OCI-LY1 (cell line): Measurements from ENCODE around the gene POP7.

ENCODE experiments used
- H2AFZ ChIP-seq: fragments of 200-600 bp; sonication (generic), shearing (Covaris generic); 2 replicates; pipeline ENCODE4 v1.6.0; 2014; ENCODE audit warnings: antibody characterized with exemption, mild to moderate bottlenecking, low read length
- H3F3A ChIP-seq: fragments of 200-600 bp; sonication (generic), shearing (Covaris generic); 2 replicates; pipeline ENCODE4 v1.6.0; 2014; ENCODE audit warnings: mild to moderate bottlenecking, antibody characterized with exemption, low read length, moderate library complexity; ENCODE audit not compliant: insufficient read depth
- H3K27ac ChIP-seq: fragments of 200-600 bp; sonication (generic); 2 replicates; pipeline ENCODE4 v1.5.1; 2014; ENCODE audit warnings: low read length, mixed run types, mild to moderate bottlenecking, low read depth; ENCODE audit not compliant: poor library complexity, severe bottlenecking
- H3K27me3 ChIP-seq: fragments of 200-600 bp; sonication (generic); 2 replicates; pipeline ENCODE4 v1.6.0; 2014; ENCODE audit warnings: antibody characterized with exemption, mild to moderate bottlenecking, low read length, moderate library complexity; ENCODE audit not compliant: insufficient read depth
- H3K36me3 ChIP-seq: fragments of 200-600 bp; sonication (generic); 2 replicates; pipeline ENCODE4 v1.6.1; 2014; ENCODE audit warnings: mild to moderate bottlenecking, antibody characterized with exemption, low read length, moderate library complexity, mixed read lengths; ENCODE audit not compliant: insufficient read depth
- H3K4me1 ChIP-seq: fragments of 200-600 bp; sonication (generic); 2 replicates; pipeline ENCODE4 v1.5.1; 2014; ENCODE audit warnings: mild to moderate bottlenecking, low read length, moderate library complexity; ENCODE audit not compliant: insufficient read depth, severe bottlenecking
- H3K4me2 ChIP-seq: fragments of 200-600 bp; sonication (generic), shearing (Covaris generic); 2 replicates; pipeline ENCODE4 v1.6.1; 2014; ENCODE audit warnings: low read length
- H3K4me3 ChIP-seq: fragments of 200-600 bp; sonication (generic); 2 replicates; pipeline ENCODE4 v1.5.1; 2014; ENCODE audit warnings: low read length, low read depth, mild to moderate bottlenecking, mixed read lengths; ENCODE audit not compliant: poor library complexity, severe bottlenecking
- H3K79me2 ChIP-seq: fragments of 200-600 bp; shearing (Covaris generic); 2 replicates; pipeline ENCODE4 v1.6.1; 2016; ENCODE audit warnings: mixed run types, low read length, mixed read lengths; ENCODE audit not compliant: insufficient read depth
- H3K9ac ChIP-seq: fragments of 200-600 bp; sonication (generic), shearing (Covaris generic); 2 replicates; pipeline ENCODE4 v1.6.1; 2014; ENCODE audit warnings: mild to moderate bottlenecking, low read length, mixed read lengths
- H3K9me2 ChIP-seq: fragments of 200-600 bp; sonication (generic), shearing (Covaris generic); 2 replicates; pipeline ENCODE4 v1.6.1; 2014; ENCODE audit warnings: low read depth, mild to moderate bottlenecking, low read length, mixed read lengths
- H3K9me3 ChIP-seq: fragments of 200-600 bp; shearing (Covaris generic); 2 replicates; pipeline ENCODE4 v1.6.1; 2014; ENCODE audit warnings: low read length, mixed read lengths
- H4K20me1 ChIP-seq: fragments of 200-600 bp; sonication (generic), shearing (Covaris generic); 2 replicates; pipeline ENCODE4 v1.6.0; 2016; ENCODE audit warnings: mild to moderate bottlenecking, low read length; ENCODE audit not compliant: insufficient read depth
- CTCF ChIP-seq: fragments of 200-600 bp; sonication (generic), shearing (Covaris generic); IDR thresholded peaks from 2 replicates; pipeline ENCODE4 v1.5.1; 2017; ENCODE audit warnings: mild to moderate bottlenecking, antibody characterized with exemption, low read length, moderate library complexity, mixed read lengths
- EZH2 ChIP-seq: fragments of 200-600 bp; sonication (generic), shearing (Covaris generic); IDR thresholded peaks from 2 replicates; pipeline ENCODE4 v1.8.0; 2017; ENCODE audit warnings: borderline replicate concordance, mixed run types, mild to moderate bottlenecking, antibody characterized with exemption, low read length, moderate library complexity, mixed read lengths

The POP7 gene

GRCh38 chr7:100671353-100672327 is 34.3 kb upstream of the POP7 start:
- Histone ChIP-seq H3K4me2 (no peak overlapping the region), H3K79me2 (peaks cover 6% of the 10 kb centered on the region)
- TF ChIP-seq CTCF (no peak), EZH2 (no peak)

GRCh38 chr7:100673302-100673941 is 32.5 kb upstream of the POP7 start, which contains the start of gene GNB2:
TSS of gene GNB2 (plus strand) at chr7:100673740. CDS start at chr7:100676266, 2,526 bp downstream.
- peaks cover 6% of the 10 kb centered on the region for H3K79me2 ChIP-seq
- H4K20me1 ChIP-seq: no peaks in the 10 kb centered on the region
- no peaks in the 10 kb centered on the region for H3K9me2 ChIP-seq
- H3K9me3 ChIP-seq: no peaks in the 10 kb centered on the region
- no peaks in the 10 kb centered on the region for H3K27me3 ChIP-seq
- H3K9ac ChIP-seq: peak within 1 kb of the TSS; percentile 94
- H3K4me1 ChIP-seq: peaks cover 11% of the 10 kb centered on the region
- peak within 1 kb of the TSS; percentile 80 for H3K4me2 ChIP-seq
- H2AFZ ChIP-seq: no peak within 1 kb of the TSS
- H3F3A ChIP-seq: no peaks in the 10 kb centered on the region
- peak within 1 kb of the TSS; percentile 76 for H3K4me3 ChIP-seq
- TF ChIP-seq CTCF: no peak
- TF ChIP-seq EZH2: no peak
- peak within 1 kb of the TSS; percentile 74 for H3K27ac ChIP-seq
- peaks cover 22% of the 10 kb centered on the region for H3K36me3 ChIP-seq

More at GRCh38 chr7:100671353-100672327, 34.3 kb upstream of the POP7 start:
- no peak overlapping the region for H3K4me3 ChIP-seq
- H3K9me2 ChIP-seq: no peaks in the 10 kb centered on the region
- H3K27me3 ChIP-seq: no peaks in the 10 kb centered on the region
- no peaks in the 10 kb centered on the region for H3K9me3 ChIP-seq
- no peaks in the 10 kb centered on the region for H4K20me1 ChIP-seq
- no peaks in the 10 kb centered on the region for H3F3A ChIP-seq
- peaks cover 11% of the 10 kb centered on the region for H3K4me1 ChIP-seq
- no peak overlapping the region for H2AFZ ChIP-seq
- no peak overlapping the region for H3K9ac ChIP-seq
- no peak overlapping the region for H3K27ac ChIP-seq
- H3K36me3 ChIP-seq: peaks cover 4% of the 10 kb centered on the region

- Histone ChIP-seq H3K9me2 (no peaks in the 10 kb centered on the region), H4K20me1 (no peaks in the 10 kb centered on the region), H3F3A (no peaks in the 10 kb centered on the region), H3K9me3 (no peaks in the 10 kb centered on the region), H3K36me3 (peaks cover 26% of the 10 kb centered on the region), H3K9ac (peak overlapping the region; percentile 94), H2AFZ (no peak overlapping the region), H3K4me1 (peaks cover 11% of the 10 kb centered on the region), H3K27ac (peak overlapping the region; percentile 65), H3K79me2 (peaks cover 6% of the 10 kb centered on the region), H3K4me2 (peak overlapping the region; percentile 80), H3K4me3 (peak overlapping the region; percentile 76), H3K27me3 (no peaks in the 10 kb centered on the region)
- TF ChIP-seq EZH2 (no peak), CTCF (no peak)
Observed at GRCh38 chr7:100673942-100674410, 31.9 kb upstream of the POP7 start.
